ENCODE data around the gene KCNN2.

GRCh38 chr5:114419067-114419388, 57.2 kb downstream of the KCNN2 start:
- TF ChIP-seq CTCF (conservative IDR thresholded peaks at IDR 0.05; ENCODE audit: low read depth, low read length) = no peak
- TF ChIP-seq MXI1 (IDR thresholded peaks at IDR 0.05; ENCODE audit: borderline replicate concordance, low read depth, low read length) = no peak
- TF ChIP-seq USF2 (IDR thresholded peaks at IDR 0.05; ENCODE audit: low read depth, low read length) = no peak
- no peak for TF ChIP-seq BHLHE40 (IDR thresholded peaks at IDR 0.05; ENCODE audit: low read depth, low read length)
- no peak for TF ChIP-seq POLR2A (IDR thresholded peaks at IDR 0.05; ENCODE audit: low read depth, low read length)
- no peak for TF ChIP-seq RAD21 (IDR thresholded peaks at IDR 0.05; ENCODE audit: low read length)
- TF ChIP-seq SMC3 (IDR thresholded peaks at IDR 0.05; ENCODE audit: low read depth, low read length) = no peak

Measured in IMR-90 (cell line).